ENCODE results near the gene HIF3A. TPM values are rescaled to one million over a fixed set of nuclear protein-coding genes. Genes with fewer than 3 reads are reported as not detected.

HIF3A gene
- total and polyA plus RNA-seq, 2 of the 8 experiments (the other 6 are each of a cell fraction or from before 2014, with no cell fraction given), result 38.6 to 38.8 TPM

GRCh38 chr19:46381756-46382345 lies 85.0 kb downstream of the HIF3A start (continued):
- no peak for TF ChIP-seq POLR2AphosphoS5 (IDR thresholded peaks at IDR 0.05; ENCODE audit: low read depth, low read length)
- TF ChIP-seq FOSL1 (IDR thresholded peaks at IDR 0.05; ENCODE audit: insufficient read depth, low read depth, low read length), result no peak
- no peak for TF ChIP-seq SIX5 (IDR thresholded peaks at IDR 0.05; ENCODE audit: low read depth, low read length)
- TF ChIP-seq, protein P1, sequence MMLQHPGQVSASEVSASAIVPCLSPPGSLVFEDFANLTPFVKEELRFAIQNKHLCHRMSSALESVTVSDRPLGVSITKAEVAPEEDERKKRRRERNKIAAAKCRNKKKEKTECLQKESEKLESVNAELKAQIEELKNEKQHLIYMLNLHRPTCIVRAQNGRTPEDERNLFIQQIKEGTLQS (IDR thresholded peaks at IDR 0.05; ENCODE audit: insufficient read depth, low read depth, low read length), result no peak

All from H1 (cell line).